HG03457 (cell line): ENCODE measurements around the gene KIRREL1.
"Not testable (repeated sequence)": the region's sequence is repeated elsewhere in the genome, so short reads cannot be mapped to it uniquely, and the experiment has no call there.

Experiments used
- ATAC-seq: cut with Tn5 transposase; IDR thresholded peaks from one replicate; pipeline ENCODE4 v1.9.1; 2021; ENCODE audit warnings: moderate number of reproducible peaks; ENCODE audit not compliant: unreplicated experiment

The KIRREL1 gene

DNA sequence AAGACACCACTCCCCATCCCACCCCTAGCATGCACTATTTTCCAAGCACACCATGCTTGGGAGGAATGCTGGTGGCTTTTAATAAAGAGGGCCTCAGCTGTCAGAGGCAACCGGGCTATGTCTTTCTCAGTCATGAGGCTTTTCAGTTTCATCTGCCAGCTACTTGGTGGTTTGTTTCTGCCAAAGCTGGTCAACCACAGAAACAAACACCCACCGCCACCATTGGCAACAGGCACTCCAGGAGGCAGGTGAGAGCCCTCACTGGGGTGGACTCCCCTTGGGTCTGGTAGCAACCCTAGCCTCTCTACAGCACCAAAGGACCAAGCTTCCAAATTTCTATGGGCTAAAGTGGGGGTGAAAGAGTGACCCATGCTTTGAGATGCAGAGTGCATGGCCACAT, 133.0 kb downstream of the KIRREL1 start:
- peak; percentile 68 for ATAC-seq

DNA sequence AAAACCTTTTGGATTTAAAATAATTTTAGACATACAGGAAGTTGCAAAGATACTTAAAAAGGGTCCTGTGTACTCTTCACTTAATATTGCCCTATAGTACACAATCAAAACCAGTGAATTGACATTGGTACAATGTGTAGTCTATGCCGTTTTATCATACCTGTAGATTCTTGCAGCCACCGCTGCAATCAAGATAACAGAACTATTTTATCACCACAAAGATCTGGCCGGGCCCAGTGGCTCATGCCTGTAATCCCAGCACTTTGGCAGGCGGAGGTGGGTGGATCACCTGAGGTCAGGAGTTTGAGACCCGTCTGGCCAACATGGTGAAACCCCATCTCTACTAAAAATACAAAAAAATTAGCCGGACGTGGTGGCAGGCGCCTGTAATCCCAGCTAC, 135.1 kb downstream of the KIRREL1 start:
- not testable (repeated sequence) for ATAC-seq

DNA sequence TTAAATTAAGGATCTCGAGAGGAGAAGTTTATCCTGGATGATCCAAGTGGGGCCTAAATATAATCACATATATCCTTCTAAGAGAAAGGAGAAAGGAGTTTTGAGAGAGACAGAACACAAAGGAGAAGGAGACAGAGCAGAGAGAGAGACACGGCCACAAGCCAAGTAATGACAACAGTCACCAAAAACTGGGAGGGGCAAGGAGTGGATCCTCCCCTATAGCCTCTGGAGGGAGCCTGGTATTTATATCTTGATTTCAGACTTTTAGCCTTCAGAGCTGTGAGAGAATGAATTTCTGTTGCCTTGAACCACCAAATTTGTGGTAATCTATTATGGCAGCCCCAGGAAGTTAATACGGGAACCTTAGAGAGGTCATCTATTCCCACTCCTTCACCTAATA, 137.8 kb downstream of the KIRREL1 start:
- no peak for ATAC-seq

DNA sequence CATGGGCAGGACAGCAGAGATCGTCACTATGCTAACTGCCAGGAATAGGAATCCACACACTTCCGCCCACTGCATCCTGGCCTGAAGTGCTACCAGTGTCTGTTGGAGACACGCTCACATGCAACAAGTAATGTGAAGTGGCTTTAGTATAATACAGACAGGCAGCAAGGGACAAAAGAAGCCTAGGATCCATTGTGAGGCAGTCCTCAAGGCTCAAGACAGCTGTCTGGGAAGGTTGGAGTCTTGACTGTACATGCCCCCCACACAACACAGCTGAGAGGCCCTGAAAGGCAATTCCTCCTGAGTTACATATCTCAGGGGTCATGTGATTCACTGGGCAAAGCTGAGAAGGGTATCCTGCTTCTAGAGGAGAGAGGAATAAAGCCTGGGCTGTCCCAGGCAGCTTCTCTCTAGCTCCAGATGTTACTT, 147.3 kb downstream of the KIRREL1 start:
- ATAC-seq: no peak

DNA sequence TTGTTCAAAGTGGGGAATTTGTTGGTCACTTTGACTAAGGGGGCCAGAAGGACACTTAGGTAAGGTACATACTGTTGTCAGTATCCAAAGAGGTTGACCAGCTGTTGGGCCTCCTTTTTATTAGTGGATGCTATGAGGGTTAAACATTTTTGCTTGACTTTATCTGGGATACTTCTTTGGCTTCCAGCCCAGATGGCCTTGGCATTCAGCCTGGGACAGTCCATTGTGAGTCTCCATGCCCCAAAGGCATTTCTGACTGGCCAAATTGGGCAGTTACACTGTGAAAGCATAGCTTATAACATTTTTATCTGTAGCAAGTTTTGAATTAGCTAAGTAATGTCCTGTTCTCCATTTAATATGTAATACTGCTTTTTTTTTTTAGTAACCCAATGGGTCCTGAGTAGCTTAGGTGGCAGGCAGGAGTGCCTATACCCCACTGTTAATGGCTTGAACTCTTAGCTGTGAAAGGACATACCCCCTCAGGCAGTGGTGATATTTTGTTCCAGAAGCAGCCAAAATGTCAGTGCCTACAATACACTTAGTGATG, 151.8 kb downstream of the KIRREL1 start:
- no peak for ATAC-seq

DNA sequence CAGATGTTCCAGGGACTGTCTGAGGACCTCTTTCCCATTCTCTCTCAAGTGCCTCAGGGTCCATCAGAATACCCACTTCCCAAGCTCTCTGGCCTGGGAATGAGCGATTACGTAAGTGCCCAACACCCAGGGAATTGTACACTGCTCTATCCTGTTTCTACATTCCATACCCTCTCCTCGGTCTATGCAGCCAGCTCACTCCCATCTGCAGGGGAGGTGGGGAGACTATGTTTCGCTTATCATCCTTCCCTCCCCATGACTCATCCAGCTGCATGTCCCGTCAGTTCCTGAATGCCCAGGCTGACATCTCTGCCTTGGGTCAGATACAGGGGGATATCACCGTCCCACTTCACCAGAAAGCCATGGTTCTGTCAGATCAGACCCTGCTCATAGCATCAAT, 152.7 kb downstream of the KIRREL1 start:
- no peak for ATAC-seq

DNA sequence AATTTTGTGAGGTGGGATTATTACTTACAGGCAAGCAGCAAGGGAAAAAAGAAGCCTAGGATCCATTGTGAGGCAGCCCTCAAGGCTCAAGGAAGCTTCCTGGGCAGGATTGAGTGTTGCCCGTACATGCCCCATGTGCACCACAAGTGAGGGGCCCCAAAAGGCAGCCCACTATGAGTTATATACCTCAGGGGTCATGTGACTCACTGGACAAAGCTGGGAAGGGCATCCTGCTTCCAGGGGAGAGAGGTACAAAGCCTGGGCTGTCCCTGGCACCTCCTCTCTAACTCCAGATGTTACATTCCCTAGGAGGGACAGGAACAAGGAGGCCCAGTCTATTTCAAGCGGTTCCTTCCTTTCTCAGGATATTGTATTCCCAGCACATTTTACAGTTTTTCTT, 153.3 kb downstream of the KIRREL1 start:
- no peak for ATAC-seq

DNA sequence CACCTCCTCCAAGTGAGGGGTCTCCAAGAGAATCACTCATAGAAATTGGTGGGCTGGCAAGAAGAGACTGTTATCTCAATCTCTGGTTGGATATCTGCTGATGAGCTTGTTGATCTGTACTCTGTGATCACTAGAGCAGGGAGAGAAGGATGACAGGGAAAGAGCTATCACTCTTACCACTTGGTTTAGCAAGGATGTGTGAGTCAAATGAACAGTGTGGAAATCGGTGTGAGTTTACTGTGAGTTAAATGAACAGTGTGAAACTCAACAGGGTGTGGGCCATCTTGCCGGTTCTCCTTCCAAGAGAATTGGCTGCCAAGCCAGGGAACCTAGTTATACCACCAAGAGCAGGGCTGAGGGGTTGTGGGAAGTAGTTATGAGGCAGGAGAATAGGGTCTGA, 154.0 kb downstream of the KIRREL1 start:
- no peak for ATAC-seq

DNA sequence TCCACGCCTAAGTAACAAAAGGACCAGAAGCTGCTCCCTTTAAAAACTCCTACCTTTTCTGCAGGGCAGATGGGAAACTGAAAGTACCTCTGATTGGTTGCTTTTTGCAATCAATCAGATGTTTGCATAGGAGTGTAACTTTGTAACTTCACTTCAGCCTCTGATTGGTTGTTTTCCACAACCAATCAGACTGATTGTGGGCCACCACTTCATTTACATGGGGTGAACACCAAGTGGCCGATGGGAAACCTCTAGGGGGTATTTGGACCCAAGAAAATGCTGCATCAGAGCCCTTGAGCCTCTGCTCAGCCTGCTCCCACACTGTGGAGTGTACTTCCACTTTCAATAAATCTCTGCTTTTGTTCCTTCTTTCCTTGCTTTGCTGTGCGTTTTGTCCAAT, 154.4 kb downstream of the KIRREL1 start:
- ATAC-seq: no peak

DNA sequence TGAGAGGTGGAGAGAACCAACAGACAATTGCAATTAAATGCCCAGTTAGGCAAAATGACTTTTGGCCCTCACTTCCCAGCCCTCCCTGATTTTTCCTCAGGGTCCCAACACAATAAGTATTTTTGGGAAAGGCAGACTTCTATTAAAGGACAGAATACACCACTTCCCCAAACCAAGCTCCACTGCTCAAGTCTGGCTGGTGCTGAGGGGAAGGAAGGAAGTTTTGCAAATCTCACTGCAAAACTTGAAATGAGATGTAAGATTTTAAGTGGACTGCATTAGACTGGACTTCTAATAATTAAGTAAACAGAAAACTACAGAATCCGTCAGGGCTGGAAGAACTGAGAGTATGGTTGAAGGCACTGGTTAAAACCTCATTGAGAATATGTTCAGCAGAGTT, 155.0 kb downstream of the KIRREL1 start:
- ATAC-seq: no peak

DNA sequence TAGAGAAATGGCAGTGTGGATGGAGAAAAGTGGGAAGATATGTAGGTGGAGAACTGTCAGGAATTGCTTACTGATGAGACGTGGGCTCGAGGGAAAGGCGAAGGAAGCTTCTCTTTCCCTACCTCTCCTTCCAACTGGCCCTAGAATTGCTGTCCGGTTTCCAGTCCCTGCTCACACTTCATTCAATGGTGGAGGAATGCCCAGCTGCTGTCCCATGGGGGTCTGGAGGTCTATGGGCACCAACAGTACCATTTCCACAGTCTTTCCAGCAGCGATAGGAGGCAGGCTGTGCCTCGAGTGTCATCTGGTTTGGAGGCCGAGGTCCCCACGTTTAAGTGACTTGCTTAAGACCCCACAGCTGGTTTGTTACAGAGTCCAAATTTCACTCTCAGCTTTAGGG, 155.7 kb downstream of the KIRREL1 start:
- no peak for ATAC-seq
